SU-DHL-6 (cell line): Measurements from ENCODE around the gene ACOX3.

Experiments used
- H2AFZ ChIP-seq: fragments of 200-600 bp; sonication (generic); 2 replicates; pipeline ENCODE4 v1.6.1; 2014; ENCODE audit warnings: low read depth, mild to moderate bottlenecking, moderate library complexity, mixed read lengths, antibody characterized with exemption, low read length; ENCODE audit not compliant: severe bottlenecking
- H3F3A ChIP-seq: fragments of 200-600 bp; shearing (Covaris generic); 2 replicates; pipeline ENCODE4 v1.6.0; 2016; ENCODE audit warnings: antibody characterized with exemption, mild to moderate bottlenecking; ENCODE audit not compliant: insufficient read depth
- H3K27ac ChIP-seq: fragments of 200-600 bp; sonication (generic); 2 replicates; pipeline ENCODE4 v1.5.1; 2016; ENCODE audit warnings: low read depth, mild to moderate bottlenecking, low read length, moderate library complexity, mixed read lengths
- H3K27me3 ChIP-seq: fragments of 200-600 bp; sonication (generic), shearing (Covaris generic); 2 replicates; pipeline ENCODE4 v1.6.0; 2014; ENCODE audit warnings: mild to moderate bottlenecking, low read length
- H3K36me3 ChIP-seq: fragments of 200-600 bp; sonication (generic); 2 replicates; pipeline ENCODE4 v1.6.1; 2014; ENCODE audit warnings: mild to moderate bottlenecking, low read length, mixed read lengths
- H3K4me2 ChIP-seq: fragments of 300-600, 200-600 bp; shearing (Covaris generic), sonication (generic); 2 replicates; pipeline ENCODE4 v1.6.0; 2014; ENCODE audit warnings: low read length, low read depth, mild to moderate bottlenecking; ENCODE audit not compliant: poor library complexity, severe bottlenecking
- H3K4me3 ChIP-seq: fragments of 200-600 bp; sonication (generic); 2 replicates; pipeline ENCODE4 v1.5.1; 2014; ENCODE audit warnings: antibody characterized with exemption, low read length, mild to moderate bottlenecking, mixed read lengths; ENCODE audit not compliant: insufficient read depth, poor library complexity, severe bottlenecking
- H3K79me2 ChIP-seq: fragments of 200-600 bp; sonication (generic); 2 replicates; pipeline ENCODE4 v1.6.1; 2014; ENCODE audit warnings: mild to moderate bottlenecking, low read length, moderate library complexity; ENCODE audit not compliant: insufficient read depth
- H3K9ac ChIP-seq: fragments of 200-600 bp; sonication (generic); 2 replicates; pipeline ENCODE4 v1.7.0; 2014; ENCODE audit warnings: mild to moderate bottlenecking, low read length
- H3K9me2 ChIP-seq: fragments of 200-600 bp; sonication (generic); replicated peaks from 2 replicates; pipeline ENCODE4 v1.6.1; 2014; ENCODE audit warnings: low read length; ENCODE audit not compliant: insufficient read depth
- H3K9me3 ChIP-seq: fragments of 200-600 bp; sonication (generic); 2 replicates; pipeline ENCODE4 v1.6.1; 2014; ENCODE audit warnings: low read length, mixed read lengths; ENCODE audit not compliant: insufficient read depth
- H4K20me1 ChIP-seq: fragments of 200-600 bp; sonication (generic); 2 replicates; pipeline ENCODE4 v1.6.1; 2014; ENCODE audit warnings: low read depth, mild to moderate bottlenecking, antibody characterized with exemption, low read length, moderate library complexity, mixed read lengths
- CTCF ChIP-seq: fragments of 200-600 bp; sonication (generic); IDR thresholded peaks from one replicate; pipeline ENCODE4 v1.5.1; 2017; ENCODE audit warnings: antibody characterized with exemption, mild to moderate bottlenecking, low read length, moderate library complexity; ENCODE audit not compliant: insufficient read depth, poor library complexity, severe bottlenecking
- EZH2phosphoT487 ChIP-seq: fragments of 200-600 bp; sonication (generic), shearing (Covaris generic); conservative IDR thresholded peaks from 2 replicates; pipeline ENCODE4 v1.6.1; 2018; ENCODE audit warnings: mild to moderate bottlenecking, antibody characterized with exemption, low read length, moderate library complexity, mixed read lengths

The ACOX3 gene

DNA sequence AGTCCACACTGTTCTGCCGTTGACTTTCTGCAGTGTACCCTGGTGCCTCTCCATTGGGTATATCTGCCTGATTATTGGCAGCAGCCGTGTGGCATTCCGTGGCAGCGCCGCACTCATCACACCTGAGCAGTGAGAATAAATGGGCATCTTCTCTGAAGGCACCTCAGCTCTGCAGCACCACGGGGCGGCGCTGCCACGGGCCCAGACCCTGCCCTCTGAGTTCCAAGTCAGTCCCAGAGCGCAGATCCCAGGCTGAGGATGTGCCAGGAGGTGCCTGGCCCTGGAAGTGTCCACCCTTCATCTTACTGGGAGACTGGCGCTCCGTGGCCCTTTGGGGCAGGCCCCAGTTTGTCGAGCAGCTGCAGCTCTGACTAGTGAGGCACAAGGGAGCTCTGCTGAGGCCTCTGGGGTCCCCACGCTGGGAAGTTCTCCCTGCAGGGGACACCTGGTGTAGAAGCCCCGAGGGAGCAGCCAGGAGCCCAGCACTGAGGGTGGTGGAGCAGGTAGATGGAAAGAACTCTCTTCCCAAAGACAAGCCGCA is 36.6 kb upstream of the ACOX3 start:
- H3K27ac ChIP-seq: no peak overlapping the region
- H3K4me3 ChIP-seq: no peak overlapping the region
- H3K27me3 ChIP-seq: no peaks in the 10 kb centered on the region
- no peaks in the 10 kb centered on the region for H3K9me3 ChIP-seq
- no peak overlapping the region for H3K4me2 ChIP-seq
- H3K9ac ChIP-seq: no peak overlapping the region
- H3F3A ChIP-seq: no peaks in the 10 kb centered on the region
- H3K36me3 ChIP-seq: no peaks in the 10 kb centered on the region
- no peaks in the 10 kb centered on the region for H3K79me2 ChIP-seq
- no peaks in the 10 kb centered on the region for H4K20me1 ChIP-seq
- TF ChIP-seq EZH2phosphoT487 (no peak), CTCF (no peak)
- H3K9me2 ChIP-seq: no peaks in the 10 kb centered on the region
- H2AFZ ChIP-seq: no peak overlapping the region

DNA sequence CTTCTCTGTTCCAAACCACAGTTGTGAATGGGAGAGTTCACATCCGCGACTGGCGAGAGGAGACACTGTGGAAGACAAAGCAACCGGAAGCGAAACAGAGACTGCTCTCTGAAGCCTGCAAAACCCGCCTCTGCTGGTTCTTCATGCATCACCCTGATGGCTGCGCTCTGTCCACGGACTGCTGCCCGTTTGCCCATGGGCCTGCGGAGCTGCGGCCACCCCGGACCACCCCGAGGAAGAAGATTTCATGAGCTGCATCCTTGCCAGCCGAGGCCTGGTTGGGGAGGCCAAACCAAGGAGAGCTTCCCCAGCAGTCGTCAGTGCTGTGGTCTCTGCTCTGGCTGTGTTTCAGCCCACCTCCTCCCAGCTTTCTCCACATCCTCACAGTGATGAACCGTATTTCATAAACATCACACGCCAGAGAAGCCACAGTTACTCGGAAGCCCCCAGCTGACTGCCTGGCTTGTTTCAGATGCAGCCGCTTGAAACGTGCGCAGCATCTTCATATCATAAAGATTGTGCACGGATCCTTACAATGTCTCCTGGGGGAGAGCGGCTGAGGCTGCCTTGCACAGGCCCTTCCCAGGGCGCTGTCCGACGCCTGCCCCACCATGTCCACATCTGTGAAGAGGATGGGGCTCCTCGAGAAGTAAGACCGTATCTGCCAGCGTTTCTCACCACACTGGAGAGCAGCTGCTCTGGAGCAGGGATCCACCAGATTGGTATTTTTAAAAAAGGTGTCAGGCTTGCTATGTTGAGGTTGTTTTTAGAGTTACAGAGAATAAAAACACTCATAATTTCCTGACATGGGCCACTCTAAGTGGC is 35.4 kb upstream of the ACOX3 start:
- H3K9ac ChIP-seq: no peak overlapping the region
- no peaks in the 10 kb centered on the region for H3K9me3 ChIP-seq
- no peaks in the 10 kb centered on the region for H4K20me1 ChIP-seq
- no peak overlapping the region for H3K4me2 ChIP-seq
- no peaks in the 10 kb centered on the region for H3F3A ChIP-seq
- TF ChIP-seq CTCF: no peak
- TF ChIP-seq EZH2phosphoT487: no peak
- H3K27ac ChIP-seq: no peak overlapping the region
- no peaks in the 10 kb centered on the region for H3K79me2 ChIP-seq
- no peak overlapping the region for H3K4me3 ChIP-seq
- H3K27me3 ChIP-seq: no peaks in the 10 kb centered on the region
- H3K9me2 ChIP-seq: no peaks in the 10 kb centered on the region
- no peaks in the 10 kb centered on the region for H3K36me3 ChIP-seq
- no peak overlapping the region for H2AFZ ChIP-seq

GRCh38 chr4:8474856-8475255 is 34.3 kb upstream of the ACOX3 start:
- Histone ChIP-seq H3K27me3 (no peaks in the 10 kb centered on the region), H3K4me2 (no peak overlapping the region), H3F3A (no peaks in the 10 kb centered on the region), H3K4me3 (no peak overlapping the region), H2AFZ (no peak overlapping the region), H3K9me3 (no peaks in the 10 kb centered on the region), H4K20me1 (no peaks in the 10 kb centered on the region), H3K27ac (no peak overlapping the region), H3K79me2 (no peaks in the 10 kb centered on the region), H3K9ac (no peak overlapping the region), H3K9me2 (no peaks in the 10 kb centered on the region), H3K36me3 (no peaks in the 10 kb centered on the region)
- TF ChIP-seq EZH2phosphoT487: no peak
- TF ChIP-seq CTCF: no peak
